NOMO-1 treated with DMSO at 0.1 percent for 48 hours (cell line): ENCODE measurements around the gene LIN7B.

Experiments used
- DNase-seq: peaks from one replicate; lab custom pipeline; 2025; ENCODE audit not compliant: unreplicated experiment; lab: John Stamatoyannopoulos, UW

Gene LIN7B

GRCh38 chr19:49160450-49161189 lies 46.5 kb downstream of the LIN7B start:
- no peak for DNase-seq

- DNase-seq = no peak
These were observed 47.8 kb downstream of the LIN7B start for GRCh38 chr19:49161987-49162386.

GRCh38 chr19:49165111-49165750 lies 51.1 kb downstream of the LIN7B start:
- no peak for DNase-seq

GRCh38 chr19:49165865-49166301 lies 51.7 kb downstream of the LIN7B start:
- DNase-seq = no peak

- no peak for DNase-seq
These were observed 53.8 kb downstream of the LIN7B start for GRCh38 chr19:49167857-49168409.
